Mesendoderm (in vitro differentiated cells): ENCODE data around the gene CHAF1A.

Experiments
- DNase-seq: peaks from one replicate; pipeline ENCODE4 v3.0.0; 2013
- H2AK5ac ChIP-seq: 2 replicates; pipeline ENCODE4 v1.6.1; 2013; ENCODE audit warnings: low read length, inconsistent platforms
- H2BK120ac ChIP-seq: 2 replicates; pipeline ENCODE4 v1.6.1; 2013; ENCODE audit warnings: low read depth, mild to moderate bottlenecking, low read length, moderate library complexity, mixed read lengths
- H2BK15ac ChIP-seq: replicated peaks from 2 replicates; pipeline ENCODE4 v1.6.1; 2013; ENCODE audit warnings: low read depth, mild to moderate bottlenecking, moderate library complexity
- H2BK5ac ChIP-seq: 2 replicates; pipeline ENCODE4 v1.6.1; 2013; ENCODE audit warnings: low read length, inconsistent platforms
- H3K18ac ChIP-seq: 2 replicates; pipeline ENCODE4 v1.6.1; 2013; ENCODE audit warnings: mild to moderate bottlenecking, low read length, mixed read lengths
- H3K23ac ChIP-seq: one replicate; pipeline ENCODE4 v1.6.1; 2013; ENCODE audit warnings: low read length
- H3K27ac ChIP-seq: 2 replicates; pipeline ENCODE4 v1.5.1; 2013; ENCODE audit warnings: low read depth, mild to moderate bottlenecking, inconsistent platforms, low read length, moderate library complexity
- H3K27me3 ChIP-seq: 2 replicates; pipeline ENCODE4 v1.6.1; 2013; ENCODE audit warnings: low read length, control low read depth, mild to moderate bottlenecking, inconsistent platforms; ENCODE audit not compliant: insufficient read depth, poor library complexity
- H3K36me3 ChIP-seq: 2 replicates; pipeline ENCODE4 v1.6.1; 2013; ENCODE audit warnings: low read length, inconsistent platforms; ENCODE audit not compliant: control insufficient read depth, insufficient read depth
- H3K4ac ChIP-seq: one replicate; pipeline ENCODE4 v1.6.1; 2013; ENCODE audit warnings: low read depth, mild to moderate bottlenecking, low read length, moderate library complexity
- H3K4me1 ChIP-seq: 2 replicates; pipeline ENCODE4 v1.6.1; 2013; ENCODE audit warnings: low read depth, low read length, inconsistent platforms; ENCODE audit not compliant: control insufficient read depth
- H3K4me2 ChIP-seq: 2 replicates; pipeline ENCODE4 v1.6.1; 2013; ENCODE audit warnings: low read length
- H3K4me3 ChIP-seq: 2 replicates; pipeline ENCODE4 v1.5.1; 2013; ENCODE audit warnings: mild to moderate bottlenecking, low read length
- H3K56ac ChIP-seq: one replicate; pipeline ENCODE4 v1.6.1; 2013; ENCODE audit warnings: low read length
- H3K79me1 ChIP-seq: 2 replicates; pipeline ENCODE4 v1.6.1; 2013; ENCODE audit warnings: low read length, inconsistent platforms
- H3K79me2 ChIP-seq: 2 replicates; pipeline ENCODE4 v1.6.1; 2013; ENCODE audit warnings: mild to moderate bottlenecking, low read length; ENCODE audit not compliant: control insufficient read depth, insufficient read depth
- H3K9ac ChIP-seq: 2 replicates; pipeline ENCODE4 v1.6.1; 2013; ENCODE audit warnings: low read length, inconsistent platforms
- H4K5ac ChIP-seq: one replicate; pipeline ENCODE4 v1.6.1; 2013; ENCODE audit warnings: low read length
- H4K8ac ChIP-seq: one replicate; pipeline ENCODE4 v1.6.1; 2013; ENCODE audit warnings: low read depth, mild to moderate bottlenecking, control low read depth, low read length, moderate library complexity
- WGBS: extraction: QIAGEN DNeasy Blood & Tissue Kit; methylation state at CpG from one replicate; pipeline ENCODE4 v1.1.7; 2013; ENCODE audit warnings: low lambda C conversion rate, missing lambda C conversion rate; ENCODE audit not compliant: insufficient coverage; ENCODE audit errors: extremely low coverage; 5-methylcytosine and 5-hydroxymethylcytosine counted together

CHAF1A gene

DNA sequence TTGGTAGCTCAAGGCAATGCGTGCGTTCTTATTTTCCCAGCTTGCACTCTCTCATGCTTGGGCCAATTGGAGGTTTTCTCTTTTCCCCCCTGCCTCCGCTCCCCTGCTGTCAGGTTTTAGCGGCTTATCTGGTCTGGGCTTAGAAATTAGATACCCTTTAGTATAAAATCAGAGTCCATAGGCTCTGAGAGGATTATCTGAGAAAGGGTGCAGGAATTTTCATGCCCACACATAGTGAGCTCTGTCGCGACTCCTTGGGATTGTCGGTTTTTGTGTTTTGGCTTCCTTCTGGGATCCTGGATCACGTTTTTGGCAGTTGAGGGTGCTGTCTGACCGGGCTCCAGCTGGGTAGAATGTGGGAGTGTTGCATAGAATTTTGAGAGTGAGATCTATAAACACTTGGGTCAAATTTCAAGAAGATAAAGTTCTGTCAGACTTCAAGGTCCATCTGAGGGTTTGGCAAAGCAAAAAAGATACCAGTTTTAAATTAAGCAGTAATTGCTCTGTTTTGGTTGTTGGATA, 12.4 kb downstream of the CHAF1A start:
- H2BK15ac ChIP-seq = no peak overlapping the region
- DNase-seq = peak; percentile 85

GRCh38 chr19:4415352-4415751, 12.9 kb downstream of the CHAF1A start:
- Histone ChIP-seq H3K27me3 (no peaks in the 10 kb centered on the region), H3K18ac (peak overlapping the region; percentile 71), H3K9ac (peak overlapping the region; percentile 46), H3K27ac (peak overlapping the region; percentile 60), H3K4me2 (no peak overlapping the region), H3K4me3 (no peak overlapping the region), H2BK120ac (no peak overlapping the region), H3K4me1 (peaks cover 15% of the 10 kb centered on the region), H3K56ac (peak overlapping the region; percentile 65), H3K4ac (no peak overlapping the region), H3K36me3 (peaks cover 18% of the 10 kb centered on the region), H2BK15ac (no peak overlapping the region), H3K79me1 (peaks cover 13% of the 10 kb centered on the region), H4K8ac (no peak overlapping the region), H3K23ac (no peak overlapping the region), H3K79me2 (peaks cover 67% of the 10 kb centered on the region), H2AK5ac (no peak overlapping the region), H4K5ac (no peak overlapping the region), H2BK5ac (no peak overlapping the region)
- DNase-seq = peak; percentile 59
- no CpG with 5 or more reads among the region's 10 CpGs for WGBS

More for the DNA sequence above, 12.4 kb downstream of the CHAF1A start:
- H3K4me2 ChIP-seq = peak overlapping the region; percentile 22
- peaks cover 16% of the 10 kb centered on the region for H3K36me3 ChIP-seq
- no peak overlapping the region for H4K5ac ChIP-seq
- no peak overlapping the region for H3K4ac ChIP-seq
- H3K9ac ChIP-seq = peak overlapping the region; percentile 31
- no peak overlapping the region for H2AK5ac ChIP-seq
- H3K27ac ChIP-seq = peak overlapping the region; percentile 60
- H3K23ac ChIP-seq = no peak overlapping the region
- H3K27me3 ChIP-seq = no peaks in the 10 kb centered on the region
- H3K79me1 ChIP-seq = peaks cover 11% of the 10 kb centered on the region
- H3K56ac ChIP-seq = peak overlapping the region; percentile 65
- H3K4me1 ChIP-seq = peaks cover 15% of the 10 kb centered on the region
- H3K18ac ChIP-seq = no peak overlapping the region
- H2BK120ac ChIP-seq = no peak overlapping the region
- no peak overlapping the region for H3K4me3 ChIP-seq
- H2BK5ac ChIP-seq = no peak overlapping the region
- WGBS = no CpG with 5 or more reads among the region's 9 CpGs
- no peak overlapping the region for H4K8ac ChIP-seq
- H3K79me2 ChIP-seq = peaks cover 69% of the 10 kb centered on the region

DNA sequence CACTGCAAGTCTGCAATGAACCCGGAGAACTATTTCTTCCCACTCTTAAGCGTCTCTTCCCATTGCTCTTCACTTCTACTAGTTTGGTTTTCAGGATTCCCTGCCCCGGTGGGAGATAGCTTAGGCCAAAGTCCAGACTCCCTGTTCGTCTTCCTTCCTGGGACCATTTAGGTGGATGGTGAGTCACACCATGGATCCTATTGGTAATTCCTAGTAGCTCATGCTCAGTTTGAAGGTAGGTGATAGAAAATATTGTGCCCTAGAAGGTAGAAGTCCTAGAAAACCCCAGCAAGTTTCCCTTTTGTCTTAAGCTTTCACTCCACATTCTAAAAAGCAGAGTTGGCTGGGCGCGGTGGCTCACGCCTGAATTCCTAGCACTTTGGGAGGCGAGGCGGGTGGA, 13.8 kb downstream of the CHAF1A start:
- no peak overlapping the region for H4K8ac ChIP-seq
- no peak overlapping the region for H3K4ac ChIP-seq
- H3K79me1 ChIP-seq = peaks cover 14% of the 10 kb centered on the region
- H3K9ac ChIP-seq = no peak overlapping the region
- H3K4me3 ChIP-seq = no peak overlapping the region
- H3K23ac ChIP-seq = no peak overlapping the region
- no peak overlapping the region for H2BK120ac ChIP-seq
- H4K5ac ChIP-seq = no peak overlapping the region
- H3K79me2 ChIP-seq = peaks cover 61% of the 10 kb centered on the region
- no CpG with 5 or more reads among the region's 9 CpGs for WGBS
- H3K36me3 ChIP-seq = peaks cover 17% of the 10 kb centered on the region
- no peak overlapping the region for H2BK5ac ChIP-seq
- no peaks in the 10 kb centered on the region for H3K27me3 ChIP-seq
- H3K56ac ChIP-seq = no peak overlapping the region
- no peak overlapping the region for H3K4me2 ChIP-seq
- H3K27ac ChIP-seq = peak overlapping the region; percentile 11
- H2AK5ac ChIP-seq = no peak overlapping the region
- no peak for DNase-seq
- H3K4me1 ChIP-seq = peaks cover 15% of the 10 kb centered on the region
- H2BK15ac ChIP-seq = no peak overlapping the region
- H3K18ac ChIP-seq = no peak overlapping the region

DNA sequence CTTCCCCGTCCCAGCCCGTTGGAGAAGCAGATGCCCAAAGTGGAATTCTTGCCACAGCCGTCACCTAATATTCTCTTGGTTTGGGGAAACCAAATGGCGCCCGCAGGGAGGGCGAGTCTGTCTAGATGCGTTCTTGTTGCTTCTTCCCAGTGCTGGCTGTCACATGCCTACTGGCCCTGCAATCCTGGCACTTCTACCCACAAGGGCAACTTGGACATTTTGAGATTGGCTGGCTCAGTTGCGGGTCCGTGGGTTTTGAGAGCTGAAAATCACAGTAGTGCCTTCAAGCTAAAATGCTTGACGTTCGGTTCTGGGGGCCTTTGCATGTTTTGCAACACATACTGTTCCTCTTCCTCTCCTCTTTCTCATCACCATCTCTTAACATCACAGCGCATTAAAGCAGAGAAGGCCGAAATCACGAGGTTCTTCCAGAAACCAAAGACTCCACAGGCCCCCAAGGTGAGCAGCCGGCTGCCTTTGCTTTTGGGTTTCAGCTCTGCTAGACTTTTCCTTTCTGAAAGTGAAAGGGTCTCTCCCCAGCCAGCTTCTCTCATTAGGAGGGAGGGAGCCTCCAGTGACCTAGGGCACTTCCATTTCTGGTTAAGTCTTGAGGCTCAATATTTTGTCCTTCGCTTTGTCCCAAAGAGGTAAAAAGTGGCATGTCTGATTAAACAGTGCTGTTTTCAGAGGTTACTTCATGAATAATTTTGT, 21.1 kb downstream of the CHAF1A start:
- no peak for DNase-seq
- Histone ChIP-seq H3K79me1 (peaks cover 14% of the 10 kb centered on the region), H2BK15ac (no peak overlapping the region), H3K27me3 (no peaks in the 10 kb centered on the region), H4K8ac (no peak overlapping the region), H2BK120ac (no peak overlapping the region), H3K9ac (no peak overlapping the region), H3K4me3 (no peak overlapping the region), H3K18ac (no peak overlapping the region), H3K79me2 (peaks cover 5% of the 10 kb centered on the region), H4K5ac (no peak overlapping the region), H3K4me1 (no peaks in the 10 kb centered on the region), H3K36me3 (peaks cover 19% of the 10 kb centered on the region), H3K27ac (no peak overlapping the region), H2AK5ac (no peak overlapping the region), H2BK5ac (no peak overlapping the region), H3K4me2 (no peak overlapping the region), H3K23ac (no peak overlapping the region), H3K4ac (no peak overlapping the region), H3K56ac (no peak overlapping the region)
- no CpG with 5 or more reads among the region's 16 CpGs for WGBS

DNA sequence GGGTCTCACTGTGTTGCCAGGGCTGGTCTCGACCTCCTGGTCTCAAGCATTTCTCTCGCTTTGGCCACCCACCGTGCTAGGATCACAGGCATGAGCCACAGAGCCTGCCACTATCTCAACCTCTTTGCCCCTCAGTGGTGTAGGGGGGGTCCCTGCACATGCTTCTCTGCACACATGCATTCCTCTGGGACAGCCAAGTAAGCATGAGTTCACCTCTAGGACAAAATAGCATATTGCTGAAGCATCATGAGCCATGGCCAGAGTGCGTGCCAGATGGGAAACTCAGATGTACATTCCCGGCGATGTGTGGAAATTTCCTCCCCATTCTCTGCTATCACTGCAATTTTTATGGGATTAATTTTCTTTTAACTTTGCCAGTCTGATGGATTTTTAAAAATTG, 23.1 kb downstream of the CHAF1A start:
- Histone ChIP-seq H2BK5ac (no peak overlapping the region), H3K4me3 (no peak overlapping the region), H3K23ac (no peak overlapping the region), H4K8ac (no peak overlapping the region), H3K36me3 (peaks cover 15% of the 10 kb centered on the region), H3K4me1 (no peaks in the 10 kb centered on the region), H3K4me2 (no peak overlapping the region), H3K79me2 (peaks cover 2% of the 10 kb centered on the region), H3K9ac (no peak overlapping the region), H2BK120ac (no peak overlapping the region), H3K27ac (no peak overlapping the region), H3K18ac (no peak overlapping the region), H3K27me3 (no peaks in the 10 kb centered on the region), H3K79me1 (peaks cover 9% of the 10 kb centered on the region), H2BK15ac (no peak overlapping the region), H4K5ac (no peak overlapping the region), H2AK5ac (no peak overlapping the region), H3K4ac (no peak overlapping the region), H3K56ac (no peak overlapping the region)
- no CpG with 5 or more reads among the region's 6 CpGs for WGBS
- no peak for DNase-seq
